Stimulated activated naive CD4-positive, alpha-beta T cell treated with Interleukin-2 at 50 U/mL for 16 hours (primary cell): ENCODE results near the gene GPRASP1.
"Not testable (repeated sequence)": the region's sequence is repeated elsewhere in the genome, so short reads cannot be mapped to it uniquely, and the experiment has no call there.

Source experiments
- DNase-seq: peaks from one replicate; lab custom pipeline; 2025; lab: John Stamatoyannopoulos, UW

Gene GPRASP1

GRCh38 chrX:102651242-102652011, at the start of gene GPRASP1:
Gene GPRASP1 (plus strand): TSS chrX:102651483. CDS start chrX:102653914, 2,431 bp downstream.
- peak; percentile 21 for DNase-seq

- no peak for DNase-seq
Measured at GRCh38 chrX:102604327-102604726, 47.0 kb upstream of the GPRASP1 start.

GRCh38 chrX:102606115-102606514, 45.2 kb upstream of the GPRASP1 start:
- no peak for DNase-seq

- no peak for DNase-seq
Measured at GRCh38 chrX:102610905-102611304, 40.4 kb upstream of the GPRASP1 start.

GRCh38 chrX:102624105-102624504, 27.2 kb upstream of the GPRASP1 start:
- no peak for DNase-seq

- no peak for DNase-seq
Measured at GRCh38 chrX:102627640-102628039, 23.6 kb upstream of the GPRASP1 start.

GRCh38 chrX:102637561-102637960, 13.7 kb upstream of the GPRASP1 start:
- no peak for DNase-seq

GRCh38 chrX:102650903-102651241, 411 bp upstream of the GPRASP1 start:
- DNase-seq: no peak

- DNase-seq: peak; percentile 31
Measured at GRCh38 chrX:102652031-102652688, 877 bp downstream of the GPRASP1 start.

GRCh38 chrX:102654696-102655095, 3.4 kb downstream of the GPRASP1 start:
- no peak for DNase-seq

- DNase-seq: no peak
Measured at GRCh38 chrX:102658556-102658955, 7.3 kb downstream of the GPRASP1 start.

GRCh38 chrX:102659790-102660757, 8.8 kb downstream of the GPRASP1 start:
- DNase-seq: peak; percentile 80

- not testable (repeated sequence) for DNase-seq
Measured at GRCh38 chrX:102663820-102664219, 12.5 kb downstream of the GPRASP1 start.

GRCh38 chrX:102667034-102667433, 15.8 kb downstream of the GPRASP1 start:
- not testable (repeated sequence) for DNase-seq

GRCh38 chrX:102669526-102669925, 18.2 kb downstream of the GPRASP1 start:
- DNase-seq: no peak

GRCh38 chrX:102672856-102673255, 21.6 kb downstream of the GPRASP1 start:
- no peak for DNase-seq

- DNase-seq: not testable (repeated sequence)
Measured at GRCh38 chrX:102677479-102677878, 26.2 kb downstream of the GPRASP1 start.

- DNase-seq: no peak
Measured at GRCh38 chrX:102684772-102685520, 33.7 kb downstream of the GPRASP1 start.

GRCh38 chrX:102694749-102695148, 43.5 kb downstream of the GPRASP1 start:
- DNase-seq: no peak

- no peak for DNase-seq
Measured at GRCh38 chrX:102696306-102696705, 45.0 kb downstream of the GPRASP1 start.

GRCh38 chrX:102697494-102697893, 46.2 kb downstream of the GPRASP1 start:
- no peak for DNase-seq
